HepG2 (cell line): ENCODE results near the gene FOSL2. TPM values are rescaled to one million over a fixed set of nuclear protein-coding genes. Genes with fewer than 3 reads are reported as not detected.
A peak's percentile ranks its signal among the peaks of the same experiment; 100 is the strongest.

Source experiments
- EEA1 ChIP-seq: sonication (generic); formaldehyde crosslinking; IDR thresholded peaks from 2 replicates; pipeline ENCODE4 v1.5.1; 2020; ENCODE audit warnings: mild to moderate bottlenecking, missing genetic modification reagents, borderline replicate concordance
- IRX3 ChIP-seq: sonication (generic); formaldehyde crosslinking; IDR thresholded peaks from 2 replicates; pipeline ENCODE4 v1.8.1; 2023; ENCODE audit warnings: mild to moderate bottlenecking, low read depth, missing genetic modification reagents, borderline replicate concordance
- MBD4 ChIP-seq: IDR thresholded peaks from 2 replicates; pipeline ENCODE4 v1.6.1; 2012; ENCODE audit warnings: low read length, inconsistent platforms, borderline replicate concordance
- PCBP2 ChIP-seq: fragments of 200-400 bp; formaldehyde crosslinking; optimal IDR thresholded peaks from 2 replicates; pipeline ENCODE3; 2018; ENCODE audit warnings: low read length, low read depth; ENCODE audit not compliant: poor library complexity, severe bottlenecking
- PITX1 ChIP-seq: sonication (generic); formaldehyde crosslinking; IDR thresholded peaks from 2 replicates; pipeline ENCODE4 v1.5.1; 2020; ENCODE audit warnings: mild to moderate bottlenecking, missing genetic modification reagents
- RBM22 ChIP-seq: fragments of 200-400 bp; formaldehyde crosslinking; optimal IDR thresholded peaks from 2 replicates; pipeline ENCODE3; 2017; ENCODE audit warnings: mild to moderate bottlenecking, low read length, moderate library complexity
- SALL2 ChIP-seq: sonication (generic); formaldehyde crosslinking; IDR thresholded peaks from 2 replicates; pipeline ENCODE4 v1.8.1; 2023; ENCODE audit warnings: mild to moderate bottlenecking, missing genetic modification reagents, inconsistent platforms
- SRY ChIP-seq: sonication (generic); formaldehyde crosslinking; IDR thresholded peaks from 2 replicates; pipeline ENCODE4 v1.8.0; 2022; ENCODE audit warnings: mild to moderate bottlenecking, missing genetic modification reagents
- TBL1XR1 ChIP-seq: fragments of 150-350 bp; IDR thresholded peaks from 2 replicates; pipeline ENCODE4 v1.6.1; 2014; ENCODE audit warnings: borderline replicate concordance, low read length; ENCODE audit not compliant: partially characterized antibody
- U2AF2 ChIP-seq: fragments of 200-400 bp; formaldehyde crosslinking; IDR thresholded peaks from 2 replicates; pipeline ENCODE4 v1.6.1; 2017; ENCODE audit warnings: low read depth, mild to moderate bottlenecking, low read length
- ZFP36L2 ChIP-seq: sonication (generic); formaldehyde crosslinking; IDR thresholded peaks from 2 replicates; pipeline ENCODE4 v1.4.0; 2020; ENCODE audit warnings: missing genetic modification reagents
- ZNF232 ChIP-seq: sonication (generic); formaldehyde crosslinking; IDR thresholded peaks from 2 replicates; pipeline ENCODE4 v1.4.0; 2020; ENCODE audit warnings: missing genetic modification reagents, borderline replicate concordance
- ZNF263 ChIP-seq: sonication (generic); formaldehyde crosslinking; IDR thresholded peaks from 2 replicates; pipeline ENCODE4 v1.4.0; 2020; ENCODE audit warnings: missing genetic modification reagents
- ZNF7 ChIP-seq: IDR thresholded peaks from 2 replicates; pipeline ENCODE4 v1.6.1; 2016; ENCODE audit warnings: missing biosample characterization, missing genetic modification reagents
- polyA plus RNA-seq, 8 experiments: library from polyadenylated mRNA; depleted of rRNA in 3 of 8; stranded (reverse) in 7 of 8; unstranded in 1 of 8; fragments of >200 nt; fragmentation: Illumina TruSeq in 4 of 8; extraction: Trizol in 4 of 8; gene quantifications; 2 replicates each; pipeline versions ENCODE4 v1.2.1 to v1.2.3, GENCODE V29; 2011 to 2016; ENCODE audit warnings: low read depth in 4 of 8, missing spikeins in 1 of 8, mixed read lengths in 1 of 8; ENCODE audit not compliant: insufficient read depth in 1 of 8
- total RNA-seq, 5 experiments: library from RNA; depleted of rRNA; stranded (reverse); fragments of >200 nt; fragmentation: Illumina TruSeq; extraction: Trizol; gene quantifications; 2 replicates each; pipeline ENCODE4 v1.2.3, GENCODE V29; 2016; ENCODE audit warnings: low read depth in 1 of 5
- TF ChIP-seq, protein P1 (sequence below): IDR thresholded peaks from 2 replicates; pipeline ENCODE4 v1.6.1; 2016; ENCODE audit warnings: missing genetic modification reagents, missing compliant biosample characterization
- TF ChIP-seq, protein P2 (sequence below): sonication (generic); formaldehyde crosslinking; IDR thresholded peaks from 2 replicates; pipeline ENCODE4 v1.4.0; 2020; ENCODE audit warnings: mild to moderate bottlenecking, missing genetic modification reagents
- TF ChIP-seq, protein P3 (sequence below): sonication (generic); formaldehyde crosslinking; IDR thresholded peaks from 2 replicates; pipeline ENCODE4 v1.4.0; 2020; ENCODE audit warnings: missing genetic modification reagents
- TF ChIP-seq, protein P4 (sequence below): sonication (generic); formaldehyde crosslinking; IDR thresholded peaks from 2 replicates; pipeline ENCODE4 v1.4.0; 2020; ENCODE audit warnings: missing genetic modification reagents

Gene FOSL2
- total and polyA plus RNA-seq, 2 of the 13 experiments (the other 11 are each of a cell fraction or from before 2014, with no cell fraction given) = 3.4 to 18.1 TPM

DNA sequence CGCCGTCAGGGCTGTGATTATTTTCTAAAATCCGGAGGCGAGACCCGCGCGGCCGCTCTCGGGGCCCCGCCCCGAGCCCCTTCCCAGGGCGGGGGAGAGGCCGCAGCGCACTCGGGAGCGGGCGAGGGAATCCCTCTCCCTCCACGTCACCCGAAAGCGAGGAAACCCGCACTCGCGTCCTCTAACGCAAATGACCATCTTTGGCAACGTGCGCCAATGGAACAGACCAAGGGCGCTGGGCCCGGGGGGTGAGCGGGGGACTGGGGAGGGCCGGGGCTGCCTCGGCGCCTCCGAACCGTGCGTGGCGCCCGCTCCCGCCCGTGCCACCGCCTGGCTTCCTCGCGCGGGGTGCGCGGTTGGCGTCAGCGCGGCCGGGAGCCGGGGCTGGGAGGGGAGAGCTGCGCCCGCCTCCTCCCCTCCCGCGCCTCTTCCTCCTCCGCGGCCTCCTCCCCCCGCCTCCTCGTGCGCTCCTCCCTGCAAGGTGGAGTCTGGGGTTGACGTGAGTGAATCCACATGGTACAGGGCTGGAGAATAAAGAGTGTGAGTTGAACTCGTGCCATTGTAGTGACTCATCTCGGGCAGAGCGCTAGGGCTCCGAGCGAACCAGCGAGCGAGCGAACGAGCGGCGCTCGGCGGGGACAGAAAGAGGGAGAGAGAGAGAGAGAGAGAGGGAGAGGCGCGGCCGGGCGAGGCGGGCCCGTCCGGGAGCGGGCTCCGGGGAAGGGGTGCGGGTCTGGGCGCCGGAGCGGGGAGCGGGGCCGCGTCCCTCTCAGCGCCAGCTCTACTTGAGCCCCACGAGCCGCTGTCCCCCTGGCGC, at the start of gene FOSL2 (continued):
- no peak for TF ChIP-seq RBM22
- TF ChIP-seq ZFP36L2 = no peak; the same call in 1 of the 2 replicates
- TF ChIP-seq, protein P1, sequence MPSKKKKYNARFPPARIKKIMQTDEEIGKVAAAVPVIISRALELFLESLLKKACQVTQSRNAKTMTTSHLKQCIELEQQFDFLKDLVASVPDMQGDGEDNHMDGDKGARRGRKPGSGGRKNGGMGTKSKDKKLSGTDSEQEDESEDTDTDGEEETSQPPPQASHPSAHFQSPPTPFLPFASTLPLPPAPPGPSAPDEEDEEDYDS (CRISPR knock-in tag) = peak; percentile 99
- peak; percentile 92 for TF ChIP-seq SALL2 (CRISPR knock-in tag)
- peak; percentile 73 for TF ChIP-seq PITX1 (CRISPR knock-in tag)
- TF ChIP-seq, protein P2, sequence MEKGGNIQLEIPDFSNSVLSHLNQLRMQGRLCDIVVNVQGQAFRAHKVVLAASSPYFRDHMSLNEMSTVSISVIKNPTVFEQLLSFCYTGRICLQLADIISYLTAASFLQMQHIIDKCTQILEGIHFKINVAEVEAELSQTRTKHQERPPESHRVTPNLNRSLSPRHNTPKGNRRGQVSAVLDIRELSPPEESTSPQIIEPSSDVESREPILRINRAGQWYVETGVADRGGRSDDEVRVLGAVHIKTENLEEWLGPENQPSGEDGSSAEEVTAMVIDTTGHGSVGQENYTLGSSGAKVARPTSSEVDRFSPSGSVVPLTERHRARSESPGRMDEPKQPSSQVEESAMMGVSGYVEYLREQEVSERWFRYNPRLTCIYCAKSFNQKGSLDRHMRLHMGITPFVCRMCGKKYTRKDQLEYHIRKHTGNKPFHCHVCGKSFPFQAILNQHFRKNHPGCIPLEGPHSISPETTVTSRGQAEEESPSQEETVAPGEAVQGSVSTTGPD (CRISPR knock-in tag) = no peak
- TF ChIP-seq ZNF263 = peak; percentile 98
- TF ChIP-seq IRX3 (CRISPR knock-in tag) = 0 out of 2 replicates have a peak, but pooled peaks have one; percentile 73
- TF ChIP-seq SRY (CRISPR knock-in tag) = peak; percentile 37; the same call in 1 of the 2 replicates
- peak; percentile 95 for TF ChIP-seq ZNF232 (CRISPR knock-in tag)
- no peak for TF ChIP-seq PCBP2
- TF ChIP-seq, protein P3, sequence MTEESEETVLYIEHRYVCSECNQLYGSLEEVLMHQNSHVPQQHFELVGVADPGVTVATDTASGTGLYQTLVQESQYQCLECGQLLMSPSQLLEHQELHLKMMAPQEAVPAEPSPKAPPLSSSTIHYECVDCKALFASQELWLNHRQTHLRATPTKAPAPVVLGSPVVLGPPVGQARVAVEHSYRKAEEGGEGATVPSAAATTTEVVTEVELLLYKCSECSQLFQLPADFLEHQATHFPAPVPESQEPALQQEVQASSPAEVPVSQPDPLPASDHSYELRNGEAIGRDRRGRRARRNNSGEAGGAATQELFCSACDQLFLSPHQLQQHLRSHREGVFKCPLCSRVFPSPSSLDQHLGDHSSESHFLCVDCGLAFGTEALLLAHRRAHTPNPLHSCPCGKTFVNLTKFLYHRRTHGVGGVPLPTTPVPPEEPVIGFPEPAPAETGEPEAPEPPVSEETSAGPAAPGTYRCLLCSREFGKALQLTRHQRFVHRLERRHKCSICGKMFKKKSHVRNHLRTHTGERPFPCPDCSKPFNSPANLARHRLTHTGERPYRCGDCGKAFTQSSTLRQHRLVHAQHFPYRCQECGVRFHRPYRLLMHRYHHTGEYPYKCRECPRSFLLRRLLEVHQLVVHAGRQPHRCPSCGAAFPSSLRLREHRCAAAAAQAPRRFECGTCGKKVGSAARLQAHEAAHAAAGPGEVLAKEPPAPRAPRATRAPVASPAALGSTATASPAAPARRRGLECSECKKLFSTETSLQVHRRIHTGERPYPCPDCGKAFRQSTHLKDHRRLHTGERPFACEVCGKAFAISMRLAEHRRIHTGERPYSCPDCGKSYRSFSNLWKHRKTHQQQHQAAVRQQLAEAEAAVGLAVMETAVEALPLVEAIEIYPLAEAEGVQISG = peak; percentile 90
- TF ChIP-seq EEA1 (CRISPR knock-in tag) = no peak
- TF ChIP-seq, protein P4, sequence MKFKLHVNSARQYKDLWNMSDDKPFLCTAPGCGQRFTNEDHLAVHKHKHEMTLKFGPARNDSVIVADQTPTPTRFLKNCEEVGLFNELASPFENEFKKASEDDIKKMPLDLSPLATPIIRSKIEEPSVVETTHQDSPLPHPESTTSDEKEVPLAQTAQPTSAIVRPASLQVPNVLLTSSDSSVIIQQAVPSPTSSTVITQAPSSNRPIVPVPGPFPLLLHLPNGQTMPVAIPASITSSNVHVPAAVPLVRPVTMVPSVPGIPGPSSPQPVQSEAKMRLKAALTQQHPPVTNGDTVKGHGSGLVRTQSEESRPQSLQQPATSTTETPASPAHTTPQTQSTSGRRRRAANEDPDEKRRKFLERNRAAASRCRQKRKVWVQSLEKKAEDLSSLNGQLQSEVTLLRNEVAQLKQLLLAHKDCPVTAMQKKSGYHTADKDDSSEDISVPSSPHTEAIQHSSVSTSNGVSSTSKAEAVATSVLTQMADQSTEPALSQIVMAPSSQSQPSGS (CRISPR knock-in tag) = peak; percentile 93
- no peak for TF ChIP-seq MBD4
- TF ChIP-seq TBL1XR1 = peak; percentile 78
- TF ChIP-seq ZNF7 = 0 out of 2 replicates have a peak, but pooled peaks have one; percentile 5
- 0 out of 2 replicates have a peak, but pooled peaks have one; percentile 65 for TF ChIP-seq U2AF2
